Left forelimb (tissue), 1 donor: ENCODE results near the gene CBFA2T3.

Experiments used
- DNase-seq: peaks from one replicate; pipeline ENCODE4 v3.0.0-alpha.2; 2018; ENCODE audit warnings: low spot score

CBFA2T3 gene

GRCh38 chr16:88888461-88889387, 88.3 kb downstream of the CBFA2T3 start:
- no peak for DNase-seq

GRCh38 chr16:88888057-88888456, 89.0 kb downstream of the CBFA2T3 start:
- DNase-seq = no peak

GRCh38 chr16:88886845-88887521, 90.0 kb downstream of the CBFA2T3 start:
- peak; percentile 88 for DNase-seq

GRCh38 chr16:88886420-88886844, 90.6 kb downstream of the CBFA2T3 start:
- no peak for DNase-seq

- DNase-seq = no peak
Observed at GRCh38 chr16:88885693-88886280, 91.2 kb downstream of the CBFA2T3 start.

GRCh38 chr16:88884569-88885271, 92.3 kb downstream of the CBFA2T3 start:
- no peak for DNase-seq

GRCh38 chr16:88883946-88884345, 93.1 kb downstream of the CBFA2T3 start:
- DNase-seq = no peak

GRCh38 chr16:88883117-88883895, 93.7 kb downstream of the CBFA2T3 start:
- no peak for DNase-seq

- no peak for DNase-seq
Observed at GRCh38 chr16:88882358-88883030, 94.5 kb downstream of the CBFA2T3 start.

- no peak for DNase-seq
Observed at GRCh38 chr16:88881675-88882357, 95.2 kb downstream of the CBFA2T3 start.

GRCh38 chr16:88881007-88881615, 95.9 kb downstream of the CBFA2T3 start:
- DNase-seq = no peak

- no peak for DNase-seq
Observed at GRCh38 chr16:88880226-88881006, 96.6 kb downstream of the CBFA2T3 start.

- DNase-seq = no peak
Observed at GRCh38 chr16:88879788-88880055, 97.3 kb downstream of the CBFA2T3 start.

GRCh38 chr16:88878967-88879787, 97.8 kb downstream of the CBFA2T3 start:
- DNase-seq = no peak

- no peak for DNase-seq
Observed at GRCh38 chr16:88878356-88878755, 98.7 kb downstream of the CBFA2T3 start.

GRCh38 chr16:88877564-88878289, 99.3 kb downstream of the CBFA2T3 start:
- no peak for DNase-seq

- DNase-seq = no peak
Observed at GRCh38 chr16:88876942-88877526, 100.0 kb downstream of the CBFA2T3 start.
